Islet precursor cell (in vitro differentiated cells): ENCODE measurements around the gene CPLX4.
"Not testable (repeated sequence)": the region's sequence is repeated elsewhere in the genome, so short reads cannot be mapped to it uniquely, and the experiment has no call there.

Experiments used
- DNase-seq: peaks from one replicate; pipeline ENCODE4 v3.0.0-alpha.2; 2018

Gene CPLX4

DNA sequence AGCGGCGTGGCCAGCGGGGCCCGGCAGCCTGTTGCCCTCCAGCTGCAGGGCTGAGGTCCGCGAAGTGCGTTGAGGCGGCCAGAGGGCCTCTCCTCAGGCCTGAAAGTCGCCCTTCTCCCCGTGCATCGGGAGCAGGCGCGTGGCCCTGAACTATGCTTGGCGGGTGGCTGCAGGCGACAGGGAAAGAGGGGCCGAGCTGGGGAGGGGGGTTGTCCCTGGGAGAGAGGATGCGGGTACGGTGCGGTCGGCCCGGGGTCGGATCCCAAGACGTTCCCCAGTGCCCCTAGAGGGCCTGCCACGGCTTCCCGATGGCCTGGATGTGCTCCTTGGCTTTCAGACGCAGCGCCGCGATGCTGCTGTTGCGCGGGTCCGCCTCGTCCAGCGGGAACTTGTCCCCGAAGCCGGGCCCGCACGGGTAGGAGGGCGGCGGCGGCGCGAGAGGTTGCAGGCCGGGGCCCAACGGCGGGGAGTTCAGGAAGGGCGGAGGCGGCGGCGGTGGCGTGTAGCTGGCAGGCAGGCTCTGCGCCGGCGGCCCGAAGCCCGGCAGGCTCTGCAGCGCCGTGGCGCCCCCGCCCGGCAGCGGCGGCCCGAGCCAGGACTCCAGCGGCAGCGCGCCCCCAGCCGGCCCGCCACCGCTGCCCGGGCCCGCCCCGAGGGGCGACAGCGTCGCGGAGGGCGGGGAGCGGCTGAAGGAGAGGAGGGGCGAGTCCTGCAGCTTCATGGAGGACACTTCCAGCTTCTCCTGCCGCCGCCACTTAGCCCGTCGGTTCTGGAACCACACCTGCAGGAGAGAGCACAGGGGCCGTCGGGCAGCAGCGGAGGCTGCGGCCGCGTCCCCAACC, 49.5 kb downstream of the CPLX4 start:
- peak; percentile 91 for DNase-seq

DNA sequence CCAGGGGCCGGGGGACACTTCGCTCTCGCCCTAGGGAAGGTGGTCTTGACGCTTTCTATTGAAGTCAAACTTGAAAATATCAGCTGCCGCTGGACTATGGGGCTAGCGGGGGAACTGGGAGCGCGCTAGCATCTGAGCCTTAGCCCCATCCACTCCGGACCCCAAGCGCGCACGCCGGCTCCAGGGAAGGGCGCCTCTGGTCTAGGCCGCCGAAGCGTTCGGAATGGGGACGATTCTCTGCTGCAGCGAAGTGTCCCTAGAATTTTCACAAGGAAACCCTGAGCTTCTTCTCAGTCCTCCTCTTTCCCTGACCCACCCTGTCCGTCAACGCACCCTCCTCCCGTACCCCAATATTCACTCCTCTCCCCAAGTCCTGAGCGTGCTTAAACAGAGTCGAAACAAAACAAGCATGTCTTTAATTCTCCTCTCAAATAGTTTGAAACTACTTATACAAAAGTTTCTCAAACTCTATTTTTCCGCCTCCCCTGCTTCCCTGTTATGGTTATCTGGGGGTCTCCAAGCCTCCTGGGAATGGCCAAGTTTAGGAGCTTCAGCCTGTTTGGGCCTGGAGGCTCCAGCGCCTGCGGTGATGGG, 50.2 kb downstream of the CPLX4 start:
- no peak for DNase-seq

GRCh38 chr18:59267503-59268126, 50.8 kb downstream of the CPLX4 start:
- DNase-seq, result peak; percentile 68

- no peak for DNase-seq
Measured at GRCh38 chr18:59266886-59267502, 51.5 kb downstream of the CPLX4 start.

DNA sequence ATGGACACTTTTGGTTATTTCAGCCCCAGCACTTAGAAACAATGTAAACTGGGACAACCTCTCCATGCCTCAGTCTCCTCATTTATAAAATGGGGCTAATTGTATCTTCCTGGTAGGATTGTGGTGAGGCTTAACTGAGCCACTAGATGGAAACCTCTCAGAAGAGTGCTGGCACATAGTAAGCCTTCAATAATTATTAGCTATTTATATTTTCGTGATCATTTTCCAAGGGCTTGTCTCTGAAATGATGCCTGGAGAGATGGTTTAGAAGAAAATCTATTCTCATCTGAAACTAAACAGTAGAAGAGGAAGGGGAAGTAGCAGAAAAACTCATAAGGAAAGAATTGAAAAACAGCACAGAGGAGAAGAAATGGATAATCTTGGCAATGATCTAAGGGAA, 52.0 kb downstream of the CPLX4 start:
- DNase-seq, result no peak

- DNase-seq, result no peak
Measured at GRCh38 chr18:59265974-59266369, 52.5 kb downstream of the CPLX4 start.

GRCh38 chr18:59265246-59265973, 53.0 kb downstream of the CPLX4 start:
- peak; percentile 72 for DNase-seq

DNA sequence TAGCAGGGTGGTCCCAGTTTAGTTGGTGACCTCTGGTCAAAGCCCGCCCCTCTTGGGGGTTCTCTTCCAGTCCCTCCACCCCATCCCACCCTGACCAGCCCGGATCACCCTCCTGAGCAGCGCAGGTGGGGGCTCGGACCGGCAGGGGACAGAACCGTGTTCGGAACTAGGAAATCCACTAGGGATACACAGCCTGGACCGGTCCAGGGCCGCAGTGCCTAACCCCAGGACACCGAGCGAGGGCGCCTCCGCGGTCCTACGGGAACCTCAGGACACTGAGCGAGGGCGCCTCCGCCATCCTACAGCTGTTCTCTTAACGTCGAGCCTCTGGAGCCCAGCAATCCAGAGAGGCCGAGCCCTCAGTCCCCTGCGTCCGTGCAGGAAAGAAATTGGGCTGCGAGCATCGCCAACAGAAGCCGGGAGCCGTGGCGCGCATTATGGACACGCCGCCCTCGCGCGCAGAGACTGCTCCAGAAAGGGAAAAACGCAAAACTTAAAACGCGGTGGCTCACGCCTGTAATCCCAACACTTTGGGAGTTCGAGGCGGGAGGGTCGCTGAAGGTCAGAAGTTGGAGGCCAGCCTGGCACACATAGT, 53.7 kb downstream of the CPLX4 start:
- no peak for DNase-seq

- no peak for DNase-seq
Measured at GRCh38 chr18:59264121-59264571, 54.3 kb downstream of the CPLX4 start.

DNA sequence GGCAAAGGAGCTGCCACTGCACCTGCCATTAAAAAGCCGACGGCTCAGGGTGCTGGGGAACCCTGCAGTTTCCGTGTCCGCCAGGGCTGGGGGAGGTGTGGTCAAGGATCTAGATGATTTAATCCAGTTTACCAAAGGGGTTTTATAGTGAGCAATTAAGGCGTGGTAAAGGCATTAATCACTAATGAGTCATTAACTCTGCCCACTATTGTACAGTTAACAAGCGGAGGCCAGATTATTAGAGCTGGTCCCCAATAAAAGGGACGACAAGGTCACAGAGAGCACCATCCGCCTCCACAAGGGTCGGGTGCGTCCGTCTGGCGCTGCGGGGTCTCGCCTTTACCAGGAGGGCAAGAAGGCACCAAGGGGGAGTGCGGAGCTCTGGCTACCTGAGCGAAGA, 54.8 kb downstream of the CPLX4 start:
- DNase-seq, result no peak

DNA sequence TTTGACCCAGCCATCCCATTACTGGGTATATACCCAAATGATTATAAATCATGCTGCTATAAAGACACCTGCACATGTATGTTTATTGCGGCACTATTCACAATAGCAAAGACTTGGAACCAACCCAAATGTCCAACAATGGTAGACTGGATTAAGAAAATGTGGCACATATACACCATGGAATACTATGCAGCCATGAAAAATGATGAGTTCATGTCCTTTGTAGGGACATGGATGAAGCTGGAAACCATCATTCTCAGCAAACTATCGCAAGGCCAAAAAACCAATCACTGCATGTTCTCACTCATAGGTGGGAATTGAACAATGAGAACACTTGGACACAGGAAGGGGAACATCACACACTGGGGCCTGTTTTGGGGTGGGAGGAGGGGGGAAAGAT, 56.2 kb downstream of the CPLX4 start:
- DNase-seq, result not testable (repeated sequence)

DNA sequence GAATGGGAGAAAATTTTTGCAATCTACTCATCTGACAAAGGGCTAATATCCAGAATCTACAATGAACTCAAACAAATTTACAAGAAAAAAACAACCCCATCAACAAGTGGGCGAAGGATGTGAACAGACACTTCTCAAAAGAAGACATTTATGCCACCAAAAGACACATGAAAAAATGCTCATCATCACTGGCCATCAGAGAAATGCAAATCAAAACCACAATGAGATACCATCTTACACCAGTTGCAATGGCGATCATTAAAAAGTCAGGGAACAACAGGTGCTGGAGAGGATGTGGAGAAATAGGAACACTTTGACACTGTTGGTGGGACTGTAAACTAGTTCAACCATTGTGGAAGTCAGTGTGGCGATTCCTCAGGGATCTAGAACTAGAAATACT, 56.6 kb downstream of the CPLX4 start:
- not testable (repeated sequence) for DNase-seq

DNA sequence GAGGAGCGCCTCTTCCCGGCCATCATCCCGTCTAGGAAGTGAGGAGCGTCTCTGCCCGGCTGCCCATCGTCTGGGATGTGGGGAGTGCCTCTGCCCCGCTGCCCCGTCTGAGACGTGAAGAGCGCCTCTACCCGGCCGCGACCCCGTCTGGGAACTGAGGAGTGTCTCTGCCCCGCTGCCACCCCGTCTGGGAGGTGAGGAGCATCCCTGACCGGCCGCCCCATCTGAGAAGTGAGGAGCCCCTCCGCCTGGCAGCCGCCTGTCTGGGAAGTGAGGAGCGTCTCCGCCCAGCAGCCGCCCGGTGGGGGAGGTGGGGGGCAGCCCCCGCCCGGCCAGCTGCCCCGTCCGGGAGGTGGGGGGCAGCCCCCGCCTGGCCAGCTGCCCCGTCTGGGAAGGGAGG, 63.0 kb downstream of the CPLX4 start:
- DNase-seq, result not testable (repeated sequence)

GRCh38 chr18:59249199-59249774, 69.2 kb downstream of the CPLX4 start:
- peak; percentile 69 for DNase-seq

GRCh38 chr18:59246796-59247195, 71.7 kb downstream of the CPLX4 start:
- DNase-seq, result no peak
